Mucosa of stomach (tissue), 1 donor: ENCODE results near the gene TSPAN14.
"Not testable (repeated sequence)": the region's sequence is repeated elsewhere in the genome, so short reads cannot be mapped to it uniquely, and the experiment has no call there.

Experiments used
- H3K27me3 ChIP-seq: one replicate; pipeline ENCODE4 v1.7.0; 2013; ENCODE audit warnings: mild to moderate bottlenecking, low read length; ENCODE audit not compliant: control insufficient read depth, insufficient read depth
- H3K36me3 ChIP-seq: one replicate; pipeline ENCODE4 v1.7.0; 2013; ENCODE audit warnings: low read length; ENCODE audit not compliant: control insufficient read depth, insufficient read depth
- H3K4me1 ChIP-seq: one replicate; pipeline ENCODE4 v1.7.0; 2013; ENCODE audit warnings: mild to moderate bottlenecking, low read length; ENCODE audit not compliant: control insufficient read depth, insufficient read depth
- H3K4me3 ChIP-seq: one replicate; pipeline ENCODE4 v1.7.0; 2013; ENCODE audit warnings: low read length
- H3K9ac ChIP-seq: one replicate; pipeline ENCODE4 v1.7.0; 2013; ENCODE audit warnings: mild to moderate bottlenecking, low read length, moderate library complexity
- H3K9me3 ChIP-seq: one replicate; pipeline ENCODE4 v1.7.0; 2013; ENCODE audit warnings: mild to moderate bottlenecking, low read length, moderate library complexity; ENCODE audit not compliant: control insufficient read depth
- donor health status: Pancreatic carcinoma.

The TSPAN14 gene

GRCh38 chr10:80412486-80412885, 41.6 kb upstream of the TSPAN14 start:
- Histone ChIP-seq H3K27me3 (no peaks in the 10 kb centered on the region), H3K9me3 (no peaks in the 10 kb centered on the region), H3K4me1 (peaks cover 32% of the 10 kb centered on the region), H3K9ac (no peak overlapping the region), H3K36me3 (no peaks in the 10 kb centered on the region), H3K4me3 (no peak overlapping the region)

- no peak overlapping the region for H3K4me3 ChIP-seq
- no peaks in the 10 kb centered on the region for H3K27me3 ChIP-seq
- no peaks in the 10 kb centered on the region for H3K36me3 ChIP-seq
- H3K9me3 ChIP-seq = no peaks in the 10 kb centered on the region
- no peak overlapping the region for H3K9ac ChIP-seq
- H3K4me1 ChIP-seq = peaks cover 32% of the 10 kb centered on the region
Measured at GRCh38 chr10:80413271-80413996, 40.7 kb upstream of the TSPAN14 start.

GRCh38 chr10:80414142-80414895, 39.8 kb upstream of the TSPAN14 start:
- H3K27me3 ChIP-seq = no peaks in the 10 kb centered on the region
- no peaks in the 10 kb centered on the region for H3K9me3 ChIP-seq
- H3K4me3 ChIP-seq = no peak overlapping the region
- H3K9ac ChIP-seq = no peak overlapping the region
- H3K4me1 ChIP-seq = peaks cover 32% of the 10 kb centered on the region
- no peaks in the 10 kb centered on the region for H3K36me3 ChIP-seq

- Histone ChIP-seq H3K36me3 (no peaks in the 10 kb centered on the region), H3K4me3 (no peak overlapping the region), H3K9ac (no peak overlapping the region), H3K4me1 (peaks cover 23% of the 10 kb centered on the region), H3K9me3 (no peaks in the 10 kb centered on the region), H3K27me3 (no peaks in the 10 kb centered on the region)
Measured at GRCh38 chr10:80415734-80416478, 38.2 kb upstream of the TSPAN14 start.

- Histone ChIP-seq H3K36me3 (no peaks in the 10 kb centered on the region), H3K4me1 (peaks cover 19% of the 10 kb centered on the region), H3K9ac (no peak overlapping the region), H3K27me3 (no peaks in the 10 kb centered on the region), H3K4me3 (no peak overlapping the region), H3K9me3 (no peaks in the 10 kb centered on the region)
Measured at GRCh38 chr10:80416479-80417098, 37.5 kb upstream of the TSPAN14 start.

- not testable (repeated sequence) for H3K9ac ChIP-seq, H3K4me3 ChIP-seq, H3K36me3 ChIP-seq, H3K27me3 ChIP-seq, H3K9me3 ChIP-seq
- peaks cover 19% of the 10 kb centered on the region for H3K4me1 ChIP-seq
Measured at GRCh38 chr10:80417256-80417655, 36.9 kb upstream of the TSPAN14 start.

GRCh38 chr10:80421050-80421706, 32.9 kb upstream of the TSPAN14 start:
- Histone ChIP-seq H3K36me3 (no peaks in the 10 kb centered on the region), H3K4me1 (no peaks in the 10 kb centered on the region), H3K9me3 (no peaks in the 10 kb centered on the region), H3K9ac (no peak overlapping the region), H3K27me3 (no peaks in the 10 kb centered on the region), H3K4me3 (no peak overlapping the region)

- Histone ChIP-seq H3K4me3 (no peak overlapping the region), H3K4me1 (no peaks in the 10 kb centered on the region), H3K27me3 (no peaks in the 10 kb centered on the region), H3K36me3 (no peaks in the 10 kb centered on the region), H3K9me3 (no peaks in the 10 kb centered on the region), H3K9ac (no peak overlapping the region)
Measured at GRCh38 chr10:80421707-80422536, 32.2 kb upstream of the TSPAN14 start.

GRCh38 chr10:80425901-80426300, 28.2 kb upstream of the TSPAN14 start:
- Histone ChIP-seq H3K27me3 (no peaks in the 10 kb centered on the region), H3K9me3 (no peaks in the 10 kb centered on the region), H3K4me3 (no peak overlapping the region), H3K36me3 (no peaks in the 10 kb centered on the region), H3K4me1 (peaks cover 8% of the 10 kb centered on the region), H3K9ac (no peak overlapping the region)

- Histone ChIP-seq H3K4me3 (no peak overlapping the region), H3K4me1 (peaks cover 8% of the 10 kb centered on the region), H3K9me3 (no peaks in the 10 kb centered on the region), H3K9ac (no peak overlapping the region), H3K36me3 (no peaks in the 10 kb centered on the region), H3K27me3 (no peaks in the 10 kb centered on the region)
Measured at GRCh38 chr10:80427541-80427940, 26.6 kb upstream of the TSPAN14 start.

GRCh38 chr10:80429521-80429973, 24.6 kb upstream of the TSPAN14 start:
- peaks cover 8% of the 10 kb centered on the region for H3K4me1 ChIP-seq
- H3K4me3 ChIP-seq = no peak overlapping the region
- no peaks in the 10 kb centered on the region for H3K36me3 ChIP-seq
- no peaks in the 10 kb centered on the region for H3K9me3 ChIP-seq
- no peak overlapping the region for H3K9ac ChIP-seq
- H3K27me3 ChIP-seq = no peaks in the 10 kb centered on the region
